ENCODE data around the gene RECK.

DNA sequence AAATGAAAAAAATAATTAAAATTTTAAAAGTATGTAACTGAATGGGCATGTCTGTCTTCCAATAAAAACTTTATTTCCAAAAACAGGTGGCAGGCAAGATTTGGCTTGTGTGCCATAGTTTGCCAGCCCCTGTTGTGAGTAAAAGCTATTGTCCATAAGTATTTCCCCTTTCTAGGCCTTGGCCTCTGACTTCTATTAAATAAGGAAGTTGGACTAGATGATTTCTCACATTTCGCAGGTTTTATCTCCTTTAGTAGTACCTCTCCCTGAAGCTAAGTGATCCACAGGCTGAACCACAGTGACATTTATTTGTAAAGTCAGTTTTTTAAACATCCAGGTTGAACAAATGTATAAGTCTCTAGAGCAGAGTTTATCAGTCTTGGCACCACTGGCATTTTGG, 41.3 kb downstream of the RECK start:
- TF ChIP-seq, protein P1, sequence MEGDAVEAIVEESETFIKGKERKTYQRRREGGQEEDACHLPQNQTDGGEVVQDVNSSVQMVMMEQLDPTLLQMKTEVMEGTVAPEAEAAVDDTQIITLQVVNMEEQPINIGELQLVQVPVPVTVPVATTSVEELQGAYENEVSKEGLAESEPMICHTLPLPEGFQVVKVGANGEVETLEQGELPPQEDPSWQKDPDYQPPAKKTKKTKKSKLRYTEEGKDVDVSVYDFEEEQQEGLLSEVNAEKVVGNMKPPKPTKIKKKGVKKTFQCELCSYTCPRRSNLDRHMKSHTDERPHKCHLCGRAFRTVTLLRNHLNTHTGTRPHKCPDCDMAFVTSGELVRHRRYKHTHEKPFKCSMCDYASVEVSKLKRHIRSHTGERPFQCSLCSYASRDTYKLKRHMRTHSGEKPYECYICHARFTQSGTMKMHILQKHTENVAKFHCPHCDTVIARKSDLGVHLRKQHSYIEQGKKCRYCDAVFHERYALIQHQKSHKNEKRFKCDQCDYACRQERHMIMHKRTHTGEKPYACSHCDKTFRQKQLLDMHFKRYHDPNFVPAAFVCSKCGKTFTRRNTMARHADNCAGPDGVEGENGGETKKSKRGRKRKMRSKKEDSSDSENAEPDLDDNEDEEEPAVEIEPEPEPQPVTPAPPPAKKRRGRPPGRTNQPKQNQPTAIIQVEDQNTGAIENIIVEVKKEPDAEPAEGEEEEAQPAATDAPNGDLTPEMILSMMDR (conservative IDR thresholded peaks at IDR 0.05), result no peak
- no peak for TF ChIP-seq ZFX (IDR thresholded peaks at IDR 0.05)
